ENCODE data around the gene PODNL1. TPM values are rescaled to one million over a fixed set of nuclear protein-coding genes. Genes with fewer than 3 reads are reported as not detected.

Gene PODNL1
- total RNA-seq, 2 donors from 2014 or later = 0.81 TPM; not detected in 1

DNA sequence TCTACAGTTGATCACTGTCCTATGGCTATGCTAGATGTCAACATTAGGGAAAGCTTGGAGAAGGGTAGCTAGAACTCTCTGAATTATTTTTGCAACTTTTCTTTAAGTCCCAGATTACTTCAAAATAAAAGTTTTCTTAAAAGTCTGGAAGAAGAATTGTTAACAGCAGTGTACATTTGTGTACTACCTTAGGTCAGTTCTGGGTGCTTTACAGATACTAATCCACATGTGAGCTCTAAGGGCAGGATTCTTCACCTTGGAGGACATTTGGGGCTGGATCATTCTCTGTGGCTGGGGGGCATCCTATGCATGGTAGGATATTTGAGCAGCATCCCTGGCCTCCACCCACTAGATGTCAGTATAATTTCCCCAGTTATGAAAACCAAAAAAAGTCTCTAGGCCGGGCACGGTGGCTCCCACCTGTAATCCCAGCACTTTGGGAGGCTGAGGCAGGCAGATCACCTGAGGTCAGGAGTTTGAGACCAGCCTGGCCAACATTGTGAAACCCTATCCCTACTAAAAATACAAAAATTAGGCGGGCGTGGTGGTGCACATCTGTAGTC lies 35.1 kb downstream of the PODNL1 start:
- ATAC-seq (replicated peaks in 1 of 2) = no peak
- no peak overlapping the region for H3K27ac Mint-ChIP-seq

DNA sequence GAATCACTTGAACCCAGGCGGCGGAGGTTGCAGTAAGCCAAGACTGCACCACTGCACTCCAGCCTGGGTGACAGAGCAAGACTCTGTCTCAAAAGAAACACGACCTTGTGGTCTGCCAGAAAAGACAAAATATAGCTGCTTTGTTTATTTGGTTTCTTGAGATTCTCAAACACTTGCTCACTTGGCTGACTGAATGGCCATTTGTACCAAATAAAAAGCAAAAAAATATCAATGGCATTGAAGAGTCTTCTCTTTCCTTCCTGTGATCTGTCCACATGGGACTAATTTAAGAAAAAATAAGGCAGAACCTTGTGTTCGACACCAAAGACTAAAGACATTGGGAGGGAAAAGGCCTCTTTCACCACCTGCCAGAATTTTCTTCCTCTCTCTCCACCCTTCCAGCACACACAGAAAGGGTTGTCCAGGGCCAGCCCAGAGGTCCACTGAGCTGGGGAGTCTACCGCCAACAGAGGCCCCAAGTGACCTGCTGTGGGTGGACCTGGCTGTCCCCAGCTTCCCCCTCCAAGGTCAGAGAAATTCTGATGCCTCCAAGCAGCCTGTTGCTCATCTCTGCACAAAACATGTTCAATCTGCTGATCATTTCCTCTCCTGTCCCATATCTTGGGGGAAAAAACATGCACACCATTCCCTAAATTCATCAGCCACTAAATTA lies 38.2 kb downstream of the PODNL1 start:
- Mint-ChIP-seq H3K9me3 (no peaks in the 10 kb centered on the region), H3K4me1 (ENCODE audit: low read depth) (peaks cover 10% of the 10 kb centered on the region), H3K4me3 (no peak overlapping the region), H3K36me3 (ENCODE audit: insufficient read depth in 2 of 2) (no peaks in the 10 kb centered on the region), H3K27me3 (ENCODE audit: low read depth) (no peaks in the 10 kb centered on the region), H3K27ac (no peak overlapping the region)
- no peak for DNase-seq
- no peak for ATAC-seq (replicated peaks in 1 of 2)

More for the DNA sequence above, 35.1 kb downstream of the PODNL1 start:
- no peak overlapping the region for H3K4me3 Mint-ChIP-seq
- peak; percentile 35 to 39 for DNase-seq
- no peaks in the 10 kb centered on the region for H3K36me3 Mint-ChIP-seq (ENCODE audit: insufficient read depth in 2 of 2)
- H3K27me3 Mint-ChIP-seq (ENCODE audit: low read depth) = no peaks in the 10 kb centered on the region
- no peaks in the 10 kb centered on the region for H3K9me3 Mint-ChIP-seq
- H3K4me1 Mint-ChIP-seq (ENCODE audit: low read depth) = peaks cover 31% of the 10 kb centered on the region

DNA sequence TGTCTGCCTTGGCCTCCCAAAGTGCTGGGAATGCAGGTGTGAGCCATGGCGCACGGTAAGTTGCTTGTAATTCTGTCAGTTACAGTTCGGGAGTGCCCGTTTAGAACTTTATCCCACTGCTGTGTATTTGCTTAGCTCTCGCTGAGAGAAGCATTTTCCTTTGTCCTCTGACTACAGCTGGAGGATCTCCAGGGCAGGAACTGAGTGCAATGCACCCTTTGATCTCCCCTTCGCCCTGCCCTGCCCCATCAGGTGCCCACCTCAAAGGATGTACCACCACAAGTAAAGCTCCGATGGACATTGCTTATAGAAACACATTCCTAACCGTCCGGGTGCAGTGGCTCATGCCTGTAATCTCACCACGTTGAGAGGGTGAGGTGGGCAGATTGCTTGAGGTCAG lies 38.8 kb downstream of the PODNL1 start:
- H3K27me3 Mint-ChIP-seq (ENCODE audit: low read depth) = no peaks in the 10 kb centered on the region
- no peaks in the 10 kb centered on the region for H3K9me3 Mint-ChIP-seq

DNA sequence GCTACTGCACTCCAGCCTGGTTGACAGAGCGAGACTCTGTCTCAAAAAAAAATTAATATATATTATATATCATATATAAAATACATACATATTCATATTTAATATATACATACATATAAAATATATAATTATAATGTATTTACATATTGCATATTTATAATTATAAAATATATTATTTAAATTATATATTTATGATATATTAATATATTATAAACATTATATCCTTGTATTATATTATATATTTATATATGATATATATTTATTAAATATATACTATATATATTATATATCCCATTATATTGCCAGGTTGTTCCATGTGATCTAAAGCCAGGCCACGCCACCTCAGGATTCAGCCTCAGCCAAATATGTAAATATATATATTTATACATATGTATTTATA lies 42.0 kb downstream of the PODNL1 start:
- H3K4me1 Mint-ChIP-seq (ENCODE audit: low read depth) = no peaks in the 10 kb centered on the region
- no peaks in the 10 kb centered on the region for H3K36me3 Mint-ChIP-seq (ENCODE audit: insufficient read depth in 2 of 2)
- H3K27me3 Mint-ChIP-seq (ENCODE audit: low read depth) = no peaks in the 10 kb centered on the region
- H3K4me3 Mint-ChIP-seq = no peak overlapping the region
- no peak overlapping the region for H3K27ac Mint-ChIP-seq
- no peak for DNase-seq
- ATAC-seq (replicated peaks in 1 of 2) = no peak
- H3K9me3 Mint-ChIP-seq = no peaks in the 10 kb centered on the region

More for the DNA sequence above, 38.8 kb downstream of the PODNL1 start:
- Mint-ChIP-seq H3K4me3 (no peak overlapping the region), H3K27ac (no peak overlapping the region), H3K36me3 (ENCODE audit: insufficient read depth in 2 of 2) (no peaks in the 10 kb centered on the region), H3K4me1 (ENCODE audit: low read depth) (peaks cover 4% of the 10 kb centered on the region)
- ATAC-seq (replicated peaks in 1 of 2) = no peak
- no peak for DNase-seq

DNA sequence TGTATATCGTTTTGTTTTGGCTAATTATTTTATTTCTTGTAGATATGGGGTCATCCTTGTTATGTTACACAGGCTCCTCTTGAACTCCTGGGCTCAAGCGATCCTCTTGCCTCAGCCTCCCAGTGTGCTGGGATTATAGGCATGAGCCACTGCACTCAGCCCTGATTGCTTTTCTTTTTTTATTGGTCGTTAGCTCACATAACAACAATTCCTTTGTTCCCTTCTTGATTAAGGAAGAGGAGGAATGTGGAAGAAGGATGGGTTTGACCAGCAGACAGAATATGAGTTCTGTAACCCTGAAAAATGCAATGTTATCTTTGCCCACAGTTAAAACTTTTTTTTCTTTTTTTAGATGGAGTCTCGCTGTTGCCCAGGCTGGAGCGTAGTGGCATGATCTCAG lies 43.7 kb downstream of the PODNL1 start:
- ATAC-seq (replicated peaks in 1 of 2) = no peak
- Mint-ChIP-seq H3K4me3 (no peak overlapping the region), H3K27me3 (ENCODE audit: low read depth) (no peaks in the 10 kb centered on the region), H3K9me3 (no peaks in the 10 kb centered on the region), H3K36me3 (ENCODE audit: insufficient read depth in 2 of 2) (no peaks in the 10 kb centered on the region), H3K27ac (no peak overlapping the region), H3K4me1 (ENCODE audit: low read depth) (no peaks in the 10 kb centered on the region)
- no peak for DNase-seq

DNA sequence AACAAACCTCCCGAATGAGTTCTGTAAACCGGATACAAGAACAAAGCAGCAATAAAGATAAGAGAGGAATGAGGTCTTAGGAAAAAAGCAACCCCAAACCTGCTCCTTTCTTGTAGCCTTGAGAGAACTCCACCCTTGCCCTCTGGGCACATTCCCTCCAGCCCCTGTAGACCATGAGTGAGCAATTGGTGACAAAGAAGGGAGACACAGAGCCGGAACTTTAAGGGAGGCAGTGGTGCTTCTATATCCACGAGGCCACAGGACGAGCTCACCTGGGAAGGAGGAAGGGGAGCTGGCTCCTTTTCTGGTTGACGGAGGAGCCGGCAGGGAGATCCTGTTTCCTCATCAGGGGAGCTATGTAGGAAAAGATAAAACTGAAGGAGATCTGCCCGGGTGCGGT lies 45.3 kb downstream of the PODNL1 start:
- Mint-ChIP-seq H3K27me3 (ENCODE audit: low read depth) (no peaks in the 10 kb centered on the region), H3K4me3 (no peak overlapping the region), H3K36me3 (ENCODE audit: insufficient read depth in 2 of 2) (no peaks in the 10 kb centered on the region), H3K27ac (no peak overlapping the region), H3K4me1 (ENCODE audit: low read depth) (no peaks in the 10 kb centered on the region), H3K9me3 (no peaks in the 10 kb centered on the region)
- no peak for ATAC-seq (replicated peaks in 1 of 2)
- no peak for DNase-seq

DNA sequence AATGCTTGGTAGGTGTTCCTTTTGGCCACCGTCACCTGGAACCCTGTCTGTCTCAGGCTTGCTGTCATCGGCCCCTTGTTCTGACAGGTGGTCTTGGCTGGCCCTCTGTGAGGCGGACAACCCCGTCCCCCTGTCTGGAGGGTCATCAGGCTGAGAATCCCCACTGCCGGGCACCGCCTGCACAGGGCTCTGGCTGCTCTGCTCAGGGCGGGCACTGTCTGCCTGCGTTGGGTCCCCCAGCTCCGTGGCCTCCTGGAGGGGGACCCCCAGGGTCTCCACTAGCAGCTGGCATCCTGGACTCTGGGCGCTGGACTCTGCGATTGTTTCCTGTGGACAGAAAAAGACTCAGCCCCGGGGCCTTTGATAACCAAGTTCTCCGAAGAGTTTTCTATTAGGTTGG lies 48.1 kb downstream of the PODNL1 start:
- H3K36me3 Mint-ChIP-seq (ENCODE audit: insufficient read depth in 2 of 2) = no peaks in the 10 kb centered on the region
- no peak overlapping the region for H3K4me3 Mint-ChIP-seq
- H3K9me3 Mint-ChIP-seq = no peaks in the 10 kb centered on the region
- H3K27ac Mint-ChIP-seq = no peak overlapping the region
- peaks cover 7% of the 10 kb centered on the region for H3K4me1 Mint-ChIP-seq (ENCODE audit: low read depth)
- H3K27me3 Mint-ChIP-seq (ENCODE audit: low read depth) = no peaks in the 10 kb centered on the region
- DNase-seq (no peak), ATAC-seq (replicated peaks in 1 of 2) (no peak)

DNA sequence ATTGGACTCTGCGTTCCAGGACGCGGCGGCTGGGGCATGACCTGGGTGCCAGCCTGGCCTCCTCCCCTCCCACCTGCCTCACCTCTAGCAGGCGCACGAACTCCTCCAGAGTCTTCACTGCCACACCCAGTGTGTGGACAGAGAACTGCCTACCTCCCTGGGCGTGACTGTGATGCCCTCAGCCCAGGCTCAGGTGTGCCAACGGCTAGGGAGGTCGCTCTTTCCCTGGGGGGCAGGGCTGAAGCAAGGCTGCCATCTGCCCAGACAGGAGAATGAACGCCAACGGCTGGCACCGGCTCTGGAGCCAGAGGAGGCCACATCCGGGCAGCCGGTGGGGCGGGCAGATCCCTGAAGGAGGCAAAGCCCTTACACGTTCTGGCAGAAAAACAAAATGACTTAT lies 49.9 kb downstream of the PODNL1 start:
- no peaks in the 10 kb centered on the region for H3K36me3 Mint-ChIP-seq (ENCODE audit: insufficient read depth in 2 of 2)
- H3K4me1 Mint-ChIP-seq (ENCODE audit: low read depth) = peaks cover 7% of the 10 kb centered on the region
- no peak overlapping the region for H3K4me3 Mint-ChIP-seq
- no peaks in the 10 kb centered on the region for H3K9me3 Mint-ChIP-seq
- no peaks in the 10 kb centered on the region for H3K27me3 Mint-ChIP-seq (ENCODE audit: low read depth)
- ATAC-seq (replicated peaks in 1 of 2) (no peak), DNase-seq (no peak)
- no peak overlapping the region for H3K27ac Mint-ChIP-seq

DNA sequence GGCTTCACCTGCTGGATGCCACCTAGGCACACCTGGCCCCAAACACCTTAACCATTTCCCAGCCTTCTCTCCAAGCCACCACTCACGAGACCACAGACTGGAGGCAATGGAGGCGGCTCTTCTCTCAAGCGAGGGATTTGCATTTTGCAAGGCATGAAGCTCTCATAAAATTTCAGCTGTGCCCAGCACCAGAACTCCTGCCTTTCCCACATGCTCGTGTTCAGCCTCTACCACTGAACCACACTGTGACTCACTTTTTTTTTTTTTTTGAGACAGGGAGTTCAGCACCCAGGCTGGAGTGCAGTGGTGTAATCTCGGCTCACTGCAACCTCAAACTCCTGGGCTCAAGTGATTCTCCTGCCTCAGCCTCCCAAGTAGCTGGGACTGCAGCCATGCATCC lies 50.7 kb downstream of the PODNL1 start:
- Mint-ChIP-seq H3K9me3 (no peaks in the 10 kb centered on the region), H3K27me3 (ENCODE audit: low read depth) (no peaks in the 10 kb centered on the region), H3K4me1 (ENCODE audit: low read depth) (peaks cover 12% of the 10 kb centered on the region), H3K4me3 (peak overlapping the region in 1 of 2 donors; percentile 43), H3K36me3 (ENCODE audit: insufficient read depth in 2 of 2) (no peaks in the 10 kb centered on the region), H3K27ac (no peak overlapping the region)
- no peak for DNase-seq
- ATAC-seq (replicated peaks in 1 of 2) = peak; percentile 46 to 48

DNA sequence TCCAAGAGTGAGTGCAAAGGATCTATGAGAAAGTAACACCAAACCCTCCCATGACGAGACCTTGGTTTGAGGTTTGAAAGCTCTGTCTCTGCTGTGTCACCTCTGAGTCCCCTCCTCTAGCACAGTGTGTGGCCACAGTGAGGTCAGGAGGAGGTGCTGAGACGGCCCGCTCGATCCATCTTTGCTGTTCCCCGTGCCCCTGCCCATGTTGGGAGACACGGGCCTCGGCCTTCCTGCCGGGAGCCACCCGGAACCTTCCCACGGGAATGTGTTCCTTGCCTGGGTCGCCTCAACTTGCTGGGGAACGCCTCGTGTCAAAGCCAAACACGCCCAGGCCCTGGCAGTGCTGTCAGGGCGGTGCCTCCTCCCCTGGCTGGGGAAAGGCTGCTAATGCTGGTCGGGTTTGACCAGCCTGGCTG lies 51.2 kb downstream of the PODNL1 start:
- H3K27ac Mint-ChIP-seq = no peak overlapping the region
- H3K27me3 Mint-ChIP-seq (ENCODE audit: low read depth) = no peaks in the 10 kb centered on the region
- H3K36me3 Mint-ChIP-seq (ENCODE audit: insufficient read depth in 2 of 2) = no peaks in the 10 kb centered on the region
- peaks cover 16% of the 10 kb centered on the region for H3K4me1 Mint-ChIP-seq (ENCODE audit: low read depth)
- ATAC-seq (replicated peaks in 1 of 2) (peak; percentile 84 to 85), DNase-seq (peak; percentile 41 to 45)
- no peaks in the 10 kb centered on the region for H3K9me3 Mint-ChIP-seq
- H3K4me3 Mint-ChIP-seq = peak overlapping the region in 1 of 2 donors; percentile 43

DNA sequence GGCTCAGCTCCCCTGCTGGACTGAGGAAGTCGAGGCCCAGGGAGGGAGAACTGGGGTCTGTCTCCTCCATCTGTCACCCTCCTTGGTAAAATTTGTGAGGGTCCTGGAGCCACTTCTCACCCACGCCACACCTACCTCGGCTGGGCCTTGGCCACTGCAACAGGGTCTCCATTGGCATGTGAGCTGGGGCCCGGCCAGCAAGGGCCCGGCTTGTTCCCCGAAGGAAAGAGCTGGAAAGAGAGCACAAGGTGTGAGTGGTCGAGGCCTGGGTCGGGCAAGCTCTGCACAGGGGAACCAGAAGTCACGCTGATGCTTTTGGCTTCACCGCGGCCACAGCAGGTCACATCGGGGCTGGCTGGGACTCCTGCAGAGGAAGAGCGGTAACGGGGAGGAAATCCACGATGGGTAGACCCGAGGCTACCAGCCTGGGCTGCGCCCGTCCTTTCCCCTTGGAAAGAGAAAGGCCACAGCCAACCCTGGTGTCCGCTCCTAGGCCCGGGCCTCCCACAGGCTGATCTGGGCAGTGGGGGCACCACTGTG lies 52.3 kb downstream of the PODNL1 start:
- Mint-ChIP-seq H3K4me1 (ENCODE audit: low read depth) (peaks cover 28% of the 10 kb centered on the region), H3K27me3 (ENCODE audit: low read depth) (no peaks in the 10 kb centered on the region), H3K27ac (no peak overlapping the region), H3K36me3 (ENCODE audit: insufficient read depth in 2 of 2) (no peaks in the 10 kb centered on the region), H3K4me3 (no peak overlapping the region), H3K9me3 (no peaks in the 10 kb centered on the region)
- no peak for DNase-seq
- no peak for ATAC-seq (replicated peaks in 1 of 2)

DNA sequence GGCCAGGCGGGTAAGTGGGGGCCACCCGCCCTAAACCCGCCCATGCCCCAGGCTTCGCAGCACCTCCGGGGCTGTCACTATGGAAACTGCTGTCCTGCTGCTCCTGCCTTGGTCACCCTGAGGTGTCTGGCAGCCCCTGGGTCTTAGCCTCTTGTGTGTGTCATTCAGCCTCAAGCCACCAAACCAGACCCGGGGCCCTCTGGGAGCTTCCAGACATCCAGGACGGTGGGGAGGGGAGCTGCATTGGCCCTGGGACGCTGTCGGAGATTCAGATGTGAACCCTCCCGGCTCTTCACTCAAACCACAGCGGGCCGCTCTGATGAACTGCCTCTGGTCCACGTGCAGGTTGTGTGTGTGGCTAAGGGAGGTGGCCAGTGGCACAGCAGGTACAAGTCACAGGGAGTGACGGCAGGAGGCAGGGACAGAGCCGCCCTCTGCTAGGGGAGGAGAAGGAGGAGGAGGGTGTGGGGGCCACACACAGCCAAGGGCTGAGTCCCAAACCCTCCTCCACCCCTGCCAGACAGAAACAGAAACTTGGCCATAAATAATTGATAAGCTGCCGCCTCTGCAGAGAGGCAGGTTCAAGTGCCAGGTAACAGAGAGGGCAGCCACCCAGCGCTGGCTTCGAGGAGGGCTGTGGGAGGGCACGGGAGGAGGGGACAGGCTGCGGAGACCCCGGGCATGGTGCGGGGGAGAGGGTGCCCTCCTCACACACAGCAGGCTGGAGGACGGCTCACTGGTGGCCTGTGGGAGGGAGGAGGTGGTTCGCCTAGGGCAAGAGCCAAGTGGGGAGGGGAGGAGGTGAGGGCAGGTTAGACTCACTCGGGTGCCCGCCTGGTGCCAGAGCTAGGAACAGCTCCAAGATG lies 53.3 kb downstream of the PODNL1 start:
- no peaks in the 10 kb centered on the region for H3K9me3 Mint-ChIP-seq
- no peaks in the 10 kb centered on the region for H3K27me3 Mint-ChIP-seq (ENCODE audit: low read depth)
- DNase-seq = no peak
- no peak overlapping the region for H3K27ac Mint-ChIP-seq
- H3K4me1 Mint-ChIP-seq (ENCODE audit: low read depth) = peaks cover 35% of the 10 kb centered on the region
- no peak for ATAC-seq (replicated peaks in 1 of 2)
- H3K36me3 Mint-ChIP-seq (ENCODE audit: insufficient read depth in 2 of 2) = no peaks in the 10 kb centered on the region
- no peak overlapping the region for H3K4me3 Mint-ChIP-seq

DNA sequence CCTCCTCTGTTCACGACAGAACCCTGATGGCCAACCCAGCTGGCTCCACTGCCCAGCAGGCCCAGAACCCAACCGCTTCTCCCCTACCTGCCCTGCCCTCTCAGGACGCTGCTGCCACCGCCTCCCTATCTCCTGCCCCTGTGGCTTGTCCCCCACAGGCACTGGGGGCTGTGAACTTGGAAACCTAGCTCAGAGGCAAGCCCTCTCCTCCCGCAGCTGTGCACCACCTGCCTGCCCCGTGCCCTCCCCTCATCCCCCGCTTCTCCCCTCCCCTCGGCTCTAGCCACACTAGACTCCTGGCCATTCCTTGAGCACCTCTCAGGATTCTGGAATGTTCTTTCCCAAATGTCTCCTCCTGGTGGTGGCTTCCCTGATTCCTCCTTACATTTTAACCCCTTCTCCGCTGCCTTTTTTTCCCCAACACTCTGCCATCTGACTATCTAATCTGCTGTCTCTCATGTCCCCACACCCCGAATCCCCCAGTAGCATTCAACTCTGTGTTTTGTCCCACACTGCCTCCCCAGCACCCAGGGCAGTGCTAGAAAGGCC lies 54.6 kb downstream of the PODNL1 start:
- H3K9me3 Mint-ChIP-seq = no peaks in the 10 kb centered on the region
- H3K4me3 Mint-ChIP-seq = peak overlapping the region in 1 of 2 donors; percentile 23
- DNase-seq (no peak), ATAC-seq (replicated peaks in 1 of 2) (no peak)
- H3K36me3 Mint-ChIP-seq (ENCODE audit: insufficient read depth in 2 of 2) = no peaks in the 10 kb centered on the region
- H3K4me1 Mint-ChIP-seq (ENCODE audit: low read depth) = peaks cover 41% of the 10 kb centered on the region
- no peaks in the 10 kb centered on the region for H3K27me3 Mint-ChIP-seq (ENCODE audit: low read depth)
- peak overlapping the region; percentile 33 for H3K27ac Mint-ChIP-seq
